NCI-H345 (cell line): ENCODE measurements around the gene LATS2.

Experiments
- DNase-seq: peaks from one replicate; lab custom pipeline; 2025; lab: John Stamatoyannopoulos, UW

LATS2 gene

DNA sequence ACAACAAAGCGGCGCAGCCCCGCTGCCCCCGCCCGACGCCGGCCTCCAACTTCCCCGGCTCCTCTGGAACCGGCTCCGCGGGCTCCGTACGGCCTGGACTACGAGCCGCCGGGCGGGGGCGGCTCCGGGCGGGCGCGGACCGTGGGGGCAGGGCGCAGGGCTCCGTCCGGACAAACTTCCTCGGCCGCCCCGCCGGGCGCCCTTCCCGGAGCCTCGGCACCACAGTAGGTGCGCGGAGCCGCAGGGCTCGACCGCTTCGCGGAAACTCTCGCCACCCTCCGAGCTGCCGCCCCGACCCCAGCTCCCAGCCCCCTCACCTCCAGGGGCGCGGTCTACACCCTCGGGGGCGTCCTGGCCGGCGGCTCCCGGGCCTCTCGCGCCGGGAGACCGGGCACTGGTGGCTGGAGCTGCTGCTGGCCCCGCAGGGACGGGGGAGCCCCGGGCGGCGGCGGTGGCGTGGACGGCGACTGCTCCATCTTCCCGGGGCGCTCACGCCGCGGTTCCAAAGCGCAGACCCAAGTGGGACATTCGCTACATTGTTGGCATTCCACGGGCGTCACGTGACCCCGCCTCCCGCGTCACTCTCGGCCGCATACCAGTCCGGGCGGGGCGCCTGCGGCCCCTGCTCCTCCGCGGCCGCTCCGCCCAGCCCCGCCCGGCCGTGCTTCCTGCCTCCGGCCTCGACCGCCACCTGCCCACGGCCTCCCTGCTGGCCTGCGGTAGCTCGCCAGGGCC is at the start of gene LATS2:
TSS of gene LATS2 (minus strand) at position 558 of the 735 bp plus-strand sequence. CDS start 15,560 bp downstream, outside the sequence.
- DNase-seq: peak; percentile 38

DNA sequence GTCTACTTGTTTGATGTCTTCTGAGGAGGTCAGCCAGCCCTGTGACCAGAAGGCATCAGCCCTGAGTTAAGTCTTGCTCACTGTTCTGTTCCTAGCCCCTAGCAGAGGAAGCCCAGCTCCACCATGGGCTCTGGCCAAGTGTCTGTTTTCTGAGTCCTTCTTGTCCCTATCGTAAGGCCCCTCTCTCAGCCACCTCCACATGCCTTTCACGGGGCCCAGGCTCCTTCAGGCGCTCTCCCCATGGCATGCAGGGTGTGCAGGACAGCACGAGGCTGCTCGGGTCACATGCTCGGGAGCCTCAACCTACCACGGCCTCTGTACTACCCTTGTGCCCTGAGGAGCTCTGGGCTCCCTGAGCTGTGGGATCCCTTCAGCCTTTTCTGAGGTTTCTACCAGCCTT is 47.8 kb upstream of the LATS2 start:
- DNase-seq: no peak

DNA sequence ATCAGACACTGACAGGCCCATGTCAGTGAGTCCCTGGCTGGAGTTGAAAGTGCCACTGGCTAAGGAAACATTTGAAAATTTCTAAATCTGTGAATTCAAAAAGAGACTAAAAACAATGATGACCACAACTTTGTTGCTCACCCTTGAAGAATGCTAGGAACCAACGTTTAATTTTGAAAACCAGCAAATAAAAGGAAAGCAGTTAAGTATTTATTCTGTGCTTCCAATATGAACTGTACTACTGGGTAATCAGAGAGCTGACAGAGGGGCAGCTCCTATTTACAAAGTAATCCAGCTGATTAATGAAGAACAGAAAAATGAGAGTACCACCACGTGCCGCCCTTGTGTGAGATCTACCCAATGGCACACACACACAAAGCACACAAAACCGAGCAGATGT is 44.7 kb upstream of the LATS2 start:
- DNase-seq: no peak

DNA sequence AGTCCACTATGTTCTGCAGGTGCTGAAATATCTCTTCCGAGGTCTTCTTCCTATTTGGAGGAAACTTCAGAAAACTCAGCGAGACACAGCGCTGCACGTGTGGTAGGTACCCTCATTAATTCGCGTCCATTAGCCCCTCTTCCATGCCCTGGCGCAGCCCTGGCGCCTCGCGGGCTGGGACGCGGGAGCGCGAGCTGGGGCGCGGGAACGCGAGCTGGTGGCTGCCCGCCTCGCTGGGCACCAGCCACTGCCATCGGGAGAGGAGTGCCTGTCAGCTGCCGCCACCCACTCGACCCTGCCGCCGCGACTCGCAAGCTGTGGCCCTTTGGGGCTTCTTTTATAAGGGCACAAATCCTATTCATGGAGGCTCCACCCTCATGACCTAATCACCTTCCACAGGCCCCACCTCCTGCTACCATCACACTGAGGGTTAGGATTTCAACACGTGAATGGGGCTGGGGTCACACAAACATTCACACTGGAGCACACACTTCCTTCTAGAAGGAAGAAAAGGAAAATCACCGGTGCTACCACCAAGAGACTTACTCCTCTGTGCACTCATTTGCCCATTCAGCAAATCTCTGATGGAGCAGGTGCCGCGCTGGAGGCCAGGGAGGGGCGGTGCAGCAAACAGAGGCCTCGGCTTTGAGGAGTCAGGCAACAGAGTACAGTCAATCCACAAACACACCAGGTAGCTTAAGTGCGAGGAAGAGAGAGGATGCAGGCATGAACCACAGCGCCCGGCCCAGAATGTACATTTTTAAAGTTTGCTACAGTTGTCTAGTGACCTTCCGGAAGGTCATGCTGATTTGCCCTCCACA is 43.0 kb upstream of the LATS2 start:
- no peak for DNase-seq

DNA sequence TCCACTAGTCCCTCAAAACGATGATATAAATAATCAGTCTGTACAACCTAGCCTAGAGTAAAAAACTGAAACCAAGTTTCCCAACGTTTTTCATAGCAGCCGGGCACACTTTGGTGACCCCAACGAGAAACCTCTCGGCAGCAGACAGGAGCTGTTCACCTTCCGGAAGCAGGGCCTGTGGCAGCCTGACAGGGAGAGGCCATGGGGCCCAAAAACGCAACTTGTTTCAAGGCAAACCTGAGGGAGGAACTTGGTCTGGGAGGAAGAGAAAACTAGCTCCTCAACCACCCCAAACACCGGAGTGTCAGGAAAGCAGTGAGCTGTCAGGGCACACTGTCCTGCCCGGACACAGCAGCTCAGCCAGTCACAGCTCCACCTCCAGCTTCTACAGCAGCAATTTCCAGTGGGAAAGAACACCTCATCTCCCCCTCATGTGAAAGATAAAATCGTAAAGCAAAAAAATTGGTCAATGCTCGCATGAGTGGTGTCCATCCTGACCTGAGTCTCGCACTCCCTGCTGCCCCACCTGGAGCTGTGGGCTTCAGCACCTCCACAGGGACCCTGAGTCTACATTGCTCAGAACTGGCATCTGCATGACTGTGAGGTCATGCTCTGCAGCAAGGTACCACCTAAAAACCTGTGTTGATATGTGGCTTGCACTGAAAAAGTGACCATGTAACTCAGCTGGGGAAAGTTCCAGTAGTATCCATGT is 40.6 kb upstream of the LATS2 start:
- no peak for DNase-seq

DNA sequence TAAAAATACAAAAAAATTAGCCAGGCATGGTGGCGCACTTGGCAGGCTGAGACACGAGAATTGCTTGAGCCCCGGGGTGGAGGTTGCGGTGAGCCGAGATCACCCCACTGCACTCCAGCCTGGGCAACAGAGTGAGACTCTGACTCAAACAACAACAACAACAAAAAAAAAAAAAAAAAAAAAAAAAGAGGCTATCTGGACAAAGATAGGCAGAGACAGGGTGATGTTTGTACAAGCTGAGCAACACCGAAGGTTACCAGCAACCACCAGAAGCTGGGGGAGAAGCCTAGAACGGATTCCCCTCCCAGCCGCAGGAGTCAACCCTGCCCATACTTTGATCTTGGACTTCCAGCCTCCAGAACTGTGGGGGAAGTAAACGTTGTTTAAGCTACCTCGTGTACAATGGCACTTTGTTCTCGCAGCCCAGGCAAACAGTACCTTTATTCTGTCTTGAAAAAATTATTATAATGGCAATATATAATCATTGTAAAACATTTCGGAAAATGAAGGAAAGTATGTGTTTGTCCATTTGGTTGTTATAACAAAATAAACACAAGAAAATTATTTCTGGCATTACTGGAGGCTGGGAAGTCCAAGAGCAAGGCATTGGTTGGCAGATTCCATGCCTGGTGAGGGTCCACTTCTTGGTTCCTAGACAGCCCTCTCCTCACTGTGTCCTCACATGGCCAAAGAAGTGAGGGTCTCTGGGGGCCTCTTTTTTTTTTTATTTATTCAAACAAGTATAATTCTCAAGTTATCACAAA is 39.8 kb upstream of the LATS2 start:
- DNase-seq: no peak

DNA sequence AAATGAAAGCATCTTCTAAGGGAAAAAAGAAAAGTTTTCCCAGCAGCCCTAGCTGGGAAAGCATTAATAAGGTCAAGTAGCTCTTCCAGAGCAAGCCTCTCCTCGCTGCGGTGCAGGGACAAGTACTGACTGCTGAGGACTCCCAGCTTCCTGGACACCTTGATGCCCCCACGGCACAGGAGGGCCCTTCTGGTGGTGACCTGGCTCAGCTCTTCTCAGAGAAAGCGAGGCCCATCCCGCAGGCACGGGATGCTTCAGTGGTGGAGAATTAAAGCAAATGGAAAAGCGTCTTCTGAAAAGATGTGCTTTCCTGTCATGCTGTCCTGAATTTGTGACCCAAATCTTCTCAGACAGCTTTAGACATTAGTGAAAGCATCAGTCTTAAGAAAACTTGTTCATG is 38.8 kb upstream of the LATS2 start:
- DNase-seq: no peak

DNA sequence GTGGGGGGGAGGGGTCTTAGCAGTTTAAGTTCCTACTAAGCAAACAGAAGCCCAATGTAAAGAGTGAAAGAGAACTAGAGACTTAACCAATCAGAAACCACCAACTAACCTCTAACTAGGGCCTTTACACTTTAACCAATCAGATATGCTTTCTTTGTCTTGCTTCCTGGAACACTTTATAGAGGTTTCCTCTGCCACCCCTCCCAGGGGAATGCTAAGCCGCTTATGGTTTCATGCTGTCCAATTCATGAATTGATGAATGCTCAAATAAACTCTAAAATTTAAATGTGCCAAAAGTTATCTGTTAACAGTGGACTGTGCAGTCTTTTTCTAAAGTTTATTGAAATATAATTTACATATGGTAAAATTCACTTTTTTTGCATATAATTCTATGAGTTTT is 33.9 kb upstream of the LATS2 start:
- no peak for DNase-seq

DNA sequence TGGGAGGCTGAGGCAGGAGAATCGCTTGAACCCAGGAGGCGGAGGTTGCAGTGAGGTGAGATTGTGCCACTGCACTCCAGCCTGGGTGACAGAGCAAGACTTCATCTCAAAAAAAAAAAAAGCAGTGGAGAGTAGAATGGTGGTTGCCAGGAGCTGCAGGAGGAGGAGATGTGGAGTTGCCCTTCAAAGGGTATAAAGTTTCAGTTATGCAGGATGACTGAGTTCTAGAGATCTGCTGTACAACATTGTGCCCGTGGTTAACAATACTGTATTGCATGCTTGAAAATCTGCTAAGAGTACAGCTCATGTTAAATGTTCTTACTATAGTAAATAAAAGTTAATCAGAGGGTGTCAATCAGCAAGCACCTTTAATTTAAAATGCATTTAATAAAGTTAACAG is 28.4 kb upstream of the LATS2 start:
- DNase-seq: no peak

DNA sequence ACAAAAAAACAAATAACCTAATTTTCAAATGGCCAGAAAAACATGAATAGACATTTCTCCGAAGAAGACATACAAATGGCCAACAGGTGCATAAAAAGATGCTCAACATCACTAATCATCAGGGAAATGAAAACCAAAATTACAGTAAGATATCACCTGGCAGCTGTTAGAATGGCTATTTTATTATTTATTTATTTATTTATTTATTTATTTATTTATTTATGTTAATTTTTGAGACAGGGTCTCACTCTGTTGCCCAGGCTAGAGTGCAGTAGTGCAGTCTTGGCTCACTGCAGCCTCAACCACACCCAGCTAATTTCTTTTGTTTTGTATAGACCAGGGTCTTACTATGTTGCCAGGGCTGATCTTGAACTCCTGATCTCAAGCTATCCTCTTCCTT is 27.1 kb upstream of the LATS2 start:
- no peak for DNase-seq

DNA sequence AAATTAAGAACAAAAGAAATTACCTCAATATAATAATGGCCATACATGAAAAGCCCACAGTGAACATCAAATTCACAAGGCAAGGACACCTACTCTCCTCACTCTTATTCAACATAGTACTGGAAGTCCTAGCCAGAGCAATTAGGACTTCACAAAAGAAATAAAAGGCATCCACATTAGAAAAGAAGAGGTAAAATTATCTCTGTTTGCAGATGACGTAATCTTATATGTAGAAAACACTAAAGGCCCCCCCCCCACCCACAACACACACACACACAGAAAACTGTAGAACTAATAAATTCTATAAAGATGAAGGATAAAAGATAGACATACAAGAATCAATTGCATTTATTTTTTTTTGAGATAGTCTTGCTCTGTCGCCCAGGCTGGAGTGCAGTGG is 25.5 kb upstream of the LATS2 start:
- no peak for DNase-seq

DNA sequence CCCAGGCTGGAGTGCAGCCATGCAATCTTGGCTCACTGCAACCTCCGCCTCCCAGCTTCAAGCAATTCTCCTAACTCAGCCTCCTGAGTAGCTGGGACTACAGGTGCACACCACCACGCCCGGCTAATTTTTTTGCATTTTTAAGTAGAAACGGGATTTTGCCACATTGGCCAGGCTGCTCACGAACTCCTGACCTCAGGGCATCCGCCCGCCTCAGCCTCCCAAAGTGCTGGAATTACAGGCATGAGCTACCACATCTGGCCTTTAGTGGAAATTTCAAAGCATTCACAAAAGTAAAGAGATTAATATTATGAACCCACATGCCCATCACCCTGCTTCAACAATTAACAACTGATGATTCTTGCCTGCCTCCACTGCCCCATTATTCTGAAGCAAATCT is 20.5 kb upstream of the LATS2 start:
- no peak for DNase-seq

DNA sequence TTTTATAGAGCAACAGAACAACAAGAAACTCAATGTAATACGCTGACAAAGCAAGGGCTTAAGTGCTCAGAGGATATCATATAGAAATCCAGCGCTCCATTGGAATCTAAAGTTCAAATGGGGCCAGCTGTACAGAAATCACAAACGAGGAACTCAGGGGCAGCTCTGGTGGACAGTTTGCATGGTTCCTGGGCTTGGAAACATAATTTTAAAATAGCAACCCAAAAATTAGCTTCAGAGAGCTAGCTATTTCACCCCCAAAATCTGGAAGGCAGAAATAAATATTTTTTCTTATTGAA is 19.2 kb upstream of the LATS2 start:
- no peak for DNase-seq

DNA sequence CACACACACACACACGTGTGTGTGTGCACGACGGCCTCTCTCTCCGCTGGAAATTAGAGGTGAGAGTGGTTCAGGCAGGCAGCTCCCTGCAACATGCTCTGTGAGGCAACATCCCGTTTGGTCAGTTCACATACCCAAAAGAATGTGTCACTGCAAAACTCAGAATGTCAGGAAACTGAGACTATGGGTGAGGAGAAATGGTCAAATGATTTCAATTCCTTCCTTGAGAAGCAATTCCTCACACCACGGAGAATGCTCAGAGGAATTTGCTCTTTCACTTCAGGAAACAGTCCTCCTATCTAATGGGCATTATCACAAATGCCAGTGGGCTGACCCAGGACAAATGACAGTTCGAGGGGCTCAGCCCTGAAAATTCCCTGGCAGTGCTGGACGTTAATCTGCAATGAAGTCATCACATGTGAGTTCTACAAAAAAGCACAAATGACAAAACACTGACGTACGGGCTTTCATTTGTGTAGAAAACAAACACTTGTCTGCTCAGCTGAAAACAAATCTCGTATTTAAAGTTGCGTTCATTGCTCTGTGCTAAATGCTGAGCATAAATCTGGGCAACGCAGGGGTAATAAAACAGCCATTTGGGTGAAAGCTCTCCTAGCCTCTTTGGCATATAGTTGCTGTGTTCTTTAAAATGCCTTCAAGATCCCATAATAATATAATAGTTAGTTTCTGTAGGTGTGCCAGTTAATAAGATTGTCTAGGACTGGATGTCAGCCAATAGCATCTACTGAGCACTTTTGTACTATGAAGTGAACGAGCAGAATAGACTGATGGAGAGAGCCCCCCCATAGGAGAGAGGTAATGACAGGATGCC is 18.6 kb upstream of the LATS2 start:
- DNase-seq: no peak

DNA sequence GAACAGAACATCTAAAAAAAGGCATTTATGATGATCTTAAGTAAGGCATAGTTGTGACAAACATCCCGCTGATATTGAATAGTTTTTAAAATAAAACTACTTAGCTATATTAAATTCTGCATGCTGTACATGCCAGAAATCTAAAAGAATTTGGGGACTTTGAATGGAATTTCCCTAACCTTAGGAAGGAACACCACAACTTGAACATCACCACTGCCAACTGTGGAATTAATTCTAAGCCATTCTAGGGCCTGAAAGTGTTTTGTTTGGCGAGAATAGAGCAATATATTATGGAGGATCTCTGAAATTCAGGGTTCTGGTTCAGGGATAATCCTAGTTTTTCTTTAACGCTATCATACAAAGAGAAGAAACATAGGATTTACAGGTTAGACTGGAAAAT is 17.8 kb upstream of the LATS2 start:
- no peak for DNase-seq

DNA sequence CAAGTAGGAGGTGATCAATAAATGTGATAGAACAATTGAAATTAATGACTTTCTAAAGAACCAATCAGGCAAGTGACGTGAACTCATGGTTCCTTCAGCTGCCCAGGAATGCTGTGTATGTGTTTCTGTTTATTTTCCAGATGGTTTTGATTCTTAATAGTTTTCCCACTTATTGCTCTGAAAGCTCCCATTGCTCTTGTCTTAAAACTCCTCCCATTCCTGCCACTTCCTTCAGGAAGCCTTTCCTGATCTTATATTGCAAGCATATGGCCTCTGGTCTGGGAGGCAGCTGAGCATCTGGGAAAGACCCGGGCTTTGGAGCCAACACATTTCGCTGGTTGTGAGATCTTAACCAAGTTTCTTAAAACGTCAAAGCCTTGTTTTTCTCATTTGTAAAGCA is 17.1 kb upstream of the LATS2 start:
- no peak for DNase-seq

DNA sequence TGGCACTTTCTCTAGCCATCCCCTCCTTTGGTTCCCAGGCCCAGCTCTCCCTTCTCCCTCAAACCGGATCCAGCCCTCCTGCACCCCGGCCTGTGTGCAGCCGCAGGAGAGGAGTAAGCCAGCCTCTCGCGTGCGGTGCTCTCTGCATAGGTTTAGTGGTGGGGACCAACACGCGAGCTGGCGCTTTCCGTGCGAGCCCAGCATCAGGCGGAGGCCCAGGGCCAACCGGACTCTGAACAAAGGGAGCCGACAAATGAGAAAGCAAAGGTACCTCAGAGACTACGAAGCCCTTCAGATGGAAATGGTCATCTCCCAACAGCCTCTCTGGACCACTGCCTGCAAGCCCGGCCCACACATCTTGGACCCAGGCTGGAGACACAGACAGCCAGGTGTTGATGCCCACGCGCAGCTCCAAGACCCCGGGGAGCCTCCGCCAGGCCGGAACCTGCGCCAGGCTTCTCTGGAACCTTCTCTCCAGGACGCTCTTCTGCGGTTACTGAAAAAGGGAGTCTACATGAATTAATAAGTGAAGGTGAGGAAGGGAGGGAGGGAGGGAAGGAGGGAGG is 16.5 kb upstream of the LATS2 start:
- no peak for DNase-seq

DNA sequence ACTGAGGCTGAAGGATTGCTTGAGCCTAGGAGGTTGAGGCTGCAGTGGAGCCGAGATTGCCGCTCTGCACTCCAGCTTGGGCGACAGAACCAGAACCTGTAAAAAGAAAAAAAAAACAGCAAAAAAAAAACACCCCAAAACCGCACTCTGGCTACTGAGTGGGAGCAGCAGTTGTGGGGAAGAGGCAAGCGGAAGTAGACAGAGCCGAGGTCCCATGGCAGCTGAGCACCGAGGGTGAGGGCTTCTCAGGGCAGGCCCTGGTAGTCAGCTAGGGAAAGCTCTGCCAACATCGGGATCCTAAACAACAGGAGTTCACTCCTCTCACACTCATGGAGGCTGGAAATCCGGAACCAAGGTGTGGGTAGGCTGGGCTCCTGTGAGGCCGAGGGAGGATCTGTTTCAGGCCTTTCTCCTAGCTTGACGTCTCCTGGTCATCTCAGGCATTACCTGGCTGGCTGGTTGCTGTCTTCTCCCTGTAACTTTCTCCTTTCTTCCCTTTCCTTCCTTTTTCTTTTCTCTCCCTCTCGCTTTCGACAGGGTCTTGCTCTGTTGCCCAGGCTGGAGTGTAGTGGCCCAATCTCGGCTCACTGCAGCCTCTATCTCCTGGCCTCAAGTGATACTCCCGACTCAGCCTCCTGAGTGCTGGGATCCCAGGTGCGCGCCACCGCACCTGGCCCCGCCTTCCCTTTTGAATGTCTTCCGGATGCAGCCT is 15.8 kb upstream of the LATS2 start:
- DNase-seq: no peak

DNA sequence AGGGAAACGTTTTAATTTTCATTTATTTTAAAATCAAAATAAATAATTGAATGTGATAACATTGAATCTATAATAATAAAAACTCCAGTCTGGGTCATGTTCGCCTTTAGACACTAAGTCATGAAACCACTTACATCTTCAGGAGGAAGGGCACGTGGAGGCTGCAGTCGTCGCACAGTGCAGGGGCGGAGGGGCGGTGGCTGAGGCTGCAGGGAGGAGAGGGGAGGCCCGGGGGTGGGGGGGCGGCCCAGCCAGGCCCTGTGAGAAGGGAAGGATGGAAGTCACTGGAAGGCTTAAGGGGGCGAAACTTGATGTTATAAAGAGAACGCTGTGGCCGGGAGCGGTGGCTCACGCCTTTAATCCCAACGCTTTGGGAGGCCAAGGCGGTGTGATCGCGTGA is 14.9 kb upstream of the LATS2 start:
- DNase-seq: no peak
